Measurements from ENCODE around the gene ZNF22. TPM values are rescaled to one million over a fixed set of nuclear protein-coding genes. Genes with fewer than 3 reads are reported as not detected.

Gene ZNF22
- total and polyA plus RNA-seq, 2 of the 4 experiments (the other 2 are of a cell fraction) = 10.6 to 12.4 TPM

DNA sequence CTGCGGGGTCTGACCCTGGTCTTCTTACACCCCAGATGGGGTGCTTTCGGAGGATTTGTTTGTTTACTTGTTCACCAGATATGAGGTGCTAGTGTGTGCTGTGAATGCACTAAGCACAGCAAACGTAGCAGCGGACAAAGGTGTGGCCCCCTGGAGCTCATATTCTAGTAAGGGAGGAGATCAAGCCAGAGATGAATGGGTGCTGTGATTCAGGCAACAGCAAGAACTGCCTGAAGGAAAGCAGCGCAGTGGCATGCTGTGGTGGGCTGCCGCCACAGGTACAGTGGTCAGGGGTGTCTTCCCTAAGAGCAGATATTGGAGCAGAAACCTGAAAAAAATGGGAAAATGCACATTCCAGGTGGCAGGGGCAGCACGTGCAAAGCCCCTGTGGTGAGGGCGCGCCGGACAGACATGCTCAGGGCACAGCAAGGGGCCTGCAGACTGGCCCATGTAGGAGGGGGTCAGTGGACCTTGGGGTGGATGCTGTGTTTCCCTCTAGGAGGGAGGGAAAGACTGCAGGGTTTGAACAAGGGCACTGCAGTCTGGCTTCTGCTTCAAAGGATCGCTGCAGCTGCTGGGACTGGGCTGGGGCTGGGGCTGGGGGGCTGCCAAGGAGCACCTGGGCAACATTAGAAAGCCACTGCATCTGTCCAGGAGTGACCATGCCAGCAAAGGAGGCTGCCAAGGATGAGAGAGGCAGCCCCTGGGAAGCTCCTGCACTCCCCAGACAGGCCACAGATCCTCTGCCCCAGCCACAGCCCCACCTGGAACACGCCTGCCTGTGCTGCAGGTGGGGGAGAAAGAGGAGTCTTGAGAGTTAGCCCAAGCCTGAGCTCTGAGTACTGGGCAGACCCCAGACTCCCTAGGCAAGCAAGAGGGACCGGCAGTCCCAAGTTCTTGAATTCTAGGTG is 21.2 kb upstream of the ZNF22 start:
- DNase-seq = no peak
- peaks cover 70% of the 10 kb centered on the region for H3K4me1 ChIP-seq (ENCODE audit: control insufficient read depth, insufficient read depth, low read length)
- H3K4ac ChIP-seq (ENCODE audit: low read depth, low read length) = peak overlapping the region; percentile 86
- H3K79me1 ChIP-seq (ENCODE audit: low read depth in 1 of 2, low read length in 2 of 2) = peaks cover 3 to 67% of the 10 kb centered on the region in 2 experiments; a peak in 3 of 4 replicates
- H3K4me2 ChIP-seq (ENCODE audit: low read depth, low read length) = no peak overlapping the region
- intact Hi-C loops (cut with micrococcal nuclease) = loop anchor here (2.0 kb wide), 1 partner anchor 21 kb away; the partner anchor contains the start of gene ZNF22
- no peak for ATAC-seq (ENCODE audit: low read depth)
- H3K18ac ChIP-seq (ENCODE audit: low read depth, low read length) = peak overlapping the region; percentile 94
- in situ Hi-C loops (cut with MboI; ENCODE audit: low sequenced_read_pairs) = loop anchor here (25.0 kb wide), 4 partner anchors 1033 to 1842 kb away; partner anchors contain the start of genes CSGALNACT2 and HNRNPF
- H2AK5ac ChIP-seq (ENCODE audit: low read depth, low read length) = peak overlapping the region; percentile 85
- no TSS peak for BruUV-seq (replicated peaks)
- H3K23ac ChIP-seq (ENCODE audit: low read depth, low read length) = peak overlapping the region; percentile 34; the same call in 1 of the 2 replicates
- peak overlapping the region; percentile 80 for H2AFZ ChIP-seq (replicated peaks; ENCODE audit: low read length, poor library complexity)
- H4K20me1 ChIP-seq (ENCODE audit: insufficient read depth, low read length) = no peaks in the 10 kb centered on the region; the same call in 1 of the 2 replicates
- H2BK20ac ChIP-seq (ENCODE audit: low read depth, low read length) = peak overlapping the region; percentile 95
- dilution Hi-C loops (cut with HindIII; ENCODE audit: low sequenced_read_pairs, unreplicated experiment) = no loop called here
- POLR2A ChIA-PET (ENCODE audit: unreplicated experiment) = interaction anchor here (0.6 kb wide), 1 partner anchor 14 kb away, joined by 5 read pairs; no protein-coding TSS in a partner anchor
- 90% methylated on average over 8 of the region's 13 CpGs; no CpG with 5 or more reads in 1 of the 2 experiments for WGBS, 2 experiments (ENCODE audit: extremely low coverage in 2 of 2, insufficient read length in 1 of 2)
- H4K8ac ChIP-seq (ENCODE audit: low read depth in 2 of 2, low read length in 2 of 2) = peak overlapping the region; percentile 75 to 77; a peak in 3 of 4 replicates
- peak overlapping the region; percentile 97 for H2BK5ac ChIP-seq (ENCODE audit: low read depth, low read length, poor library complexity, severe bottlenecking)
- peaks cover 45% of the 10 kb centered on the region for H3K9me1 ChIP-seq (ENCODE audit: insufficient read depth, low read length)
- peak overlapping the region; percentile 92 for H2BK120ac ChIP-seq (ENCODE audit: low read depth, low read length)
- peak overlapping the region; percentile 93; the same call in 2 of the 3 replicates for H2BK15ac ChIP-seq (ENCODE audit: low read depth, low read length)
- 0 out of 2 replicates have a peak overlapping the region, but pooled peaks have one; percentile 10 for H3K9ac ChIP-seq (ENCODE audit: low read depth, low read length)
- no peak overlapping the region for H3K56ac ChIP-seq (ENCODE audit: extremely low read depth, insufficient read depth, low read length)
- H3K14ac ChIP-seq (replicated peaks; ENCODE audit: low read depth, low read length) = peak overlapping the region; percentile 84; the same call in 1 of the 2 replicates
- no peaks in the 10 kb centered on the region for H3K27me3 ChIP-seq (ENCODE audit: control insufficient read depth, insufficient read depth, low read length)
- TF ChIP-seq FOS (IDR thresholded peaks at IDR 0.05; ENCODE audit: low read depth, low read length) = no peak
- no peak for TF ChIP-seq MXI1 (IDR thresholded peaks at IDR 0.05; ENCODE audit: borderline replicate concordance, low read depth, low read length)
- TF ChIP-seq BHLHE40 (IDR thresholded peaks at IDR 0.05; ENCODE audit: low read depth, low read length) = no peak
- TF ChIP-seq POLR2A (IDR thresholded peaks at IDR 0.05; ENCODE audit: low read depth, low read length) = no peak
- no peak for TF ChIP-seq NFE2L2 (IDR thresholded peaks at IDR 0.05; ENCODE audit: low read depth, low read length)
- no peak for TF ChIP-seq USF2 (IDR thresholded peaks at IDR 0.05; ENCODE audit: low read depth, low read length)
- TF ChIP-seq, protein P1, sequence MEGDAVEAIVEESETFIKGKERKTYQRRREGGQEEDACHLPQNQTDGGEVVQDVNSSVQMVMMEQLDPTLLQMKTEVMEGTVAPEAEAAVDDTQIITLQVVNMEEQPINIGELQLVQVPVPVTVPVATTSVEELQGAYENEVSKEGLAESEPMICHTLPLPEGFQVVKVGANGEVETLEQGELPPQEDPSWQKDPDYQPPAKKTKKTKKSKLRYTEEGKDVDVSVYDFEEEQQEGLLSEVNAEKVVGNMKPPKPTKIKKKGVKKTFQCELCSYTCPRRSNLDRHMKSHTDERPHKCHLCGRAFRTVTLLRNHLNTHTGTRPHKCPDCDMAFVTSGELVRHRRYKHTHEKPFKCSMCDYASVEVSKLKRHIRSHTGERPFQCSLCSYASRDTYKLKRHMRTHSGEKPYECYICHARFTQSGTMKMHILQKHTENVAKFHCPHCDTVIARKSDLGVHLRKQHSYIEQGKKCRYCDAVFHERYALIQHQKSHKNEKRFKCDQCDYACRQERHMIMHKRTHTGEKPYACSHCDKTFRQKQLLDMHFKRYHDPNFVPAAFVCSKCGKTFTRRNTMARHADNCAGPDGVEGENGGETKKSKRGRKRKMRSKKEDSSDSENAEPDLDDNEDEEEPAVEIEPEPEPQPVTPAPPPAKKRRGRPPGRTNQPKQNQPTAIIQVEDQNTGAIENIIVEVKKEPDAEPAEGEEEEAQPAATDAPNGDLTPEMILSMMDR (conservative IDR thresholded peaks at IDR 0.05; ENCODE audit: low read depth, low read length) = no peak
- TF ChIP-seq SMC3 (IDR thresholded peaks at IDR 0.05; ENCODE audit: low read depth, low read length) = no peak
- TF ChIP-seq, protein P2, sequence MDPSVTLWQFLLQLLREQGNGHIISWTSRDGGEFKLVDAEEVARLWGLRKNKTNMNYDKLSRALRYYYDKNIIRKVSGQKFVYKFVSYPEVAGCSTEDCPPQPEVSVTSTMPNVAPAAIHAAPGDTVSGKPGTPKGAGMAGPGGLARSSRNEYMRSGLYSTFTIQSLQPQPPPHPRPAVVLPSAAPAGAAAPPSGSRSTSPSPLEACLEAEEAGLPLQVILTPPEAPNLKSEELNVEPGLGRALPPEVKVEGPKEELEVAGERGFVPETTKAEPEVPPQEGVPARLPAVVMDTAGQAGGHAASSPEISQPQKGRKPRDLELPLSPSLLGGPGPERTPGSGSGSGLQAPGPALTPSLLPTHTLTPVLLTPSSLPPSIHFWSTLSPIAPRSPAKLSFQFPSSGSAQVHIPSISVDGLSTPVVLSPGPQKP (IDR thresholded peaks at IDR 0.05; ENCODE audit: borderline replicate concordance, low read depth, low read length) = no peak
- no peak for TF ChIP-seq RFX5 (IDR thresholded peaks at IDR 0.05; ENCODE audit: low read depth, low read length)
- peak overlapping the region; percentile 97 for H4K91ac ChIP-seq (ENCODE audit: insufficient read depth, low read depth, low read length)
- peak overlapping the region; percentile 97 for H3K27ac ChIP-seq (ENCODE audit: insufficient read depth, low read length)
- peaks cover 15% of the 10 kb centered on the region; the same call in 1 of the 2 replicates for H3K36me3 ChIP-seq (ENCODE audit: control insufficient read depth, insufficient read depth, low read length)
- no peaks in the 10 kb centered on the region for H3K9me3 ChIP-seq (ENCODE audit: control insufficient read depth, insufficient read depth, low read length)
- CTCF ChIA-PET = interaction anchor here (0.7 to 1.3 kb wide), 2 partner anchors 47 kb away, joined by 3 to 4 read pairs; no protein-coding TSS in a partner anchor
- H4K5ac ChIP-seq (ENCODE audit: low read depth, low read length) = peak overlapping the region; percentile 92
- no peak overlapping the region for H3K4me3 ChIP-seq (ENCODE audit: insufficient read depth, low read depth, low read length)
- peak overlapping the region; percentile 85 for H2AK9ac ChIP-seq (replicated peaks; ENCODE audit: low read depth, low read length, poor library complexity)

Data from IMR-90 (cell line).